Activated CD8-positive, alpha-beta memory T cell treated with anti-CD3 and anti-CD28 coated beads for 1 hour (primary cell): ENCODE results near the gene AZIN2.
"Not testable (repeated sequence)": the region's sequence is repeated elsewhere in the genome, so short reads cannot be mapped to it uniquely, and the experiment has no call there.

ENCODE experiments used
- DNase-seq, 2 donors: peaks; one replicate each; pipeline ENCODE4 v3.0.0-alpha.2; 2020; ENCODE audit warnings: low read depth in 1 of 2; ENCODE audit errors: extremely low read depth in 1 of 2

AZIN2 gene

DNA sequence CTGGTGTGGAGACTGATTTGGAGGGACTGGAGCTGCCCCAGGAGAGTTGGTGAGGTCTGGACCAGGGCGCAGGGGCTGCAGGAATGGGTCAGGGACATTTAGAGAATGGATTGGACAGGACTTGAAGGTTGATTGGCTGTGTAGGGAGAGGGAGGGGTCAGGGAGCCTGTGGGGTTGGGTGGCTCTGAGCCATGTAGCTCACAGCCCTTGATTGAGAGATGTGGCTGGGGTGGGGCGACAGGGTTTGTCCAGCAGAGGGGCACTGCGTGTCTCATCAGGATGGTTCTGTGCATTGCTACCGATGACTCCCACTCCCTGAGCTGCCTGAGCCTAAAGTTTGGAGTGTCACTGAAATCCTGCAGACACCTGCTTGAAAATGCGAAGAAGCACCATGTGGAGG lies 12.1 kb downstream of the AZIN2 start:
- no peak for DNase-seq

- DNase-seq = no peak
Observed at GRCh38 chr1:33094486-33094885, 13.5 kb downstream of the AZIN2 start.

- DNase-seq = no peak
Observed at GRCh38 chr1:33094971-33095604, 14.1 kb downstream of the AZIN2 start.

- DNase-seq = no peak
Observed at GRCh38 chr1:33096363-33097005, 15.5 kb downstream of the AZIN2 start.

- DNase-seq = no peak
Observed at GRCh38 chr1:33097137-33097611, 16.2 kb downstream of the AZIN2 start.

DNA sequence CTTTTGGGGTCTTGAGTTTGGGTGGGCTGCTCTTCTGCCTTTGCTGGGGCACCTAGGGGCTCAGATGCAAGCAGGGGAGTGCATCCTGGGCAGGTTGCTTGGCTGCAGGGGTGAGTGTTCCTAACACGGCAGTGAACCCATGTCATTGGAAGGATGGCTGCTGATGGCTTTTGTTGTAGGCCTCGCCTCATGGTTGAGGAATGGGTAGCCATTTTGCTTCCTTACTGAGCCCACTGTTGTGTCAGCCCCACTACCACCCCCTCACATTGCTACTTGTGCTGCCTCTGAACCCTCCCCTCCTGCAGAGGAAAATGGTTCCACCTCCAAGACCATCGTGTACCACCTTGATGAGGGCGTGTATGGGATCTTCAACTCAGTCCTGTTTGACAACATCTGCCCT lies 16.8 kb downstream of the AZIN2 start:
- no peak for DNase-seq

DNA sequence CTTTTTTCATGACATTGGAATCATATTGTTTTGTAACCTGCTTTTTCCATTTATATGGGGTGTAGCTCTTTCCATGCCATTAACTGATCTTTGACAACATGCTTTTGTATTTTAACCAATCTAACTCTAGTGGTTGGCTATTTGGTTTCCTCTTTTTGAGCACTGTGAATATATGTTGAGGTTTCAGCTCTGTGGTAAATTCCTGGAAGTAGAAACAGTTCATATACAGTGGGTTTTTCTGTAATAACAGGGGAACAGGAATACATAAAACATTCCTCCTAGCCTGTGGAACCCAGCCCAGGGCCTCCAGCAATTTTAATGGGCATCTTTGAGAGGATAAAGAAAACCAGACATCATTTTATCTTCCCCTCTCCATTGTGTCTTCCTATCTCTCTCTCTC lies 17.4 kb downstream of the AZIN2 start:
- DNase-seq = no peak

DNA sequence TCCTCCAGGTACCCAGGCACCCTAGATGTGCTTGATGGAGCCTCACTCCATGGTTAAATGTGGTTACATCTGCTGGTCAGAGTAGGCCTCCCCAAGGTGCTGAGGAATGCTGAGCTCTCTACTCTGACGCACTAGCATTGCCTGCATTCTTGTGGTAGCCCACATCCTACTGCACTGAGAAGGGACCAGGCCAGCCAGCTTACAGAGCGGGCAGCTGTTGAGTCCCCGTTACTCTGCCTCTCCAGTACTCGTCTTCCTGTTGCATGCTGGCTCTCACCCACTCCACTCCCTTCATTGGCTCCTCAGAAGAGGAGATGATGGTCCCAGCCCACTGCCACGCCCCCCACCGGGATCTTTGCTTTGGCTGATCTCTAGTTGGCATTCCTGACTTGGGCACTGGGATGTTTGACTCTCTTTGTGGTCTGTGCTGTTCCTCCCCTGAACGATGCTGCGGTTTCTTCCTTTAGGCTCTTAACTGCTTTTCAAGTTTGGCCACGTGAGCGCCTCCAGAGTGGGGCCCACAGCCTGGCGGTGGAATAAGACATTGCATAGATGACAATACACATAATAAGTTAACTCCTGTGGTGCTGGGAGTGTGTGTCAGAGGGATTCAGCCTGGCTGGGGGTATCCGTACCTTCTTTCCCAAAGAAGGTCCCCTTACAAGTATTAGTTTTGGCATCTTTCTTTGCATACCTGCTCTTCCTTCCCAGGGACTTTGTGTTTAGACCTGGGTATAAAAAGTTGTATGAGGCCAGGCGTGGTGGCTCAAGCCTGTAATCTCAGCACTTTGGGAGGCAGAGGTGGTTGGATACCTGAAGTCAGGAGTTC lies 18.6 kb downstream of the AZIN2 start:
- peak; percentile 39 to 40 for DNase-seq

- DNase-seq = not testable (repeated sequence)
Observed at GRCh38 chr1:33100119-33100415, 19.1 kb downstream of the AZIN2 start.

DNA sequence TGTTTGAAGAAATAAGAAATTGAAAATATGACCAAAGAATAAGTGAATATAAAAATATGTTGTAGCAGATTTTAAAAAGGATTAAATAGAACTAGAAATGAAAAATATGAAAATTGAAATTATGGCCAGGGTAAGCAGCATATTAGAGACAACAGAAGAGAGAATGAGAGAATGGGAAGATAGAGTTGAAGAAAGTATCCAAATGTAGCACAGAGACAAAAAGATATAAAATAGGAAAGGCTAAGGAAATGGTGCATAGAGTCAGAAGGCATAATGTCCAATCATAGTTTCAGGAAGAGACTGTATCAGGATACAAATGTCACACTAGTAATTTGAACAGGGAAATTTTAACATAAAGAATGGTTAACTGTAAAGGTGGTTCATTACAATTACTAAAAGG lies 29.5 kb downstream of the AZIN2 start:
- no peak for DNase-seq

- no peak for DNase-seq
Observed at GRCh38 chr1:33111965-33112364, 31.0 kb downstream of the AZIN2 start.

- no peak for DNase-seq
Observed at GRCh38 chr1:33117440-33118085, 36.6 kb downstream of the AZIN2 start.

- no peak for DNase-seq
Observed at GRCh38 chr1:33118274-33118673, 37.3 kb downstream of the AZIN2 start.

GRCh38 chr1:33119050-33119449 lies 38.1 kb downstream of the AZIN2 start:
- no peak for DNase-seq

- no peak for DNase-seq
Observed at GRCh38 chr1:33119532-33120217, 38.7 kb downstream of the AZIN2 start.

DNA sequence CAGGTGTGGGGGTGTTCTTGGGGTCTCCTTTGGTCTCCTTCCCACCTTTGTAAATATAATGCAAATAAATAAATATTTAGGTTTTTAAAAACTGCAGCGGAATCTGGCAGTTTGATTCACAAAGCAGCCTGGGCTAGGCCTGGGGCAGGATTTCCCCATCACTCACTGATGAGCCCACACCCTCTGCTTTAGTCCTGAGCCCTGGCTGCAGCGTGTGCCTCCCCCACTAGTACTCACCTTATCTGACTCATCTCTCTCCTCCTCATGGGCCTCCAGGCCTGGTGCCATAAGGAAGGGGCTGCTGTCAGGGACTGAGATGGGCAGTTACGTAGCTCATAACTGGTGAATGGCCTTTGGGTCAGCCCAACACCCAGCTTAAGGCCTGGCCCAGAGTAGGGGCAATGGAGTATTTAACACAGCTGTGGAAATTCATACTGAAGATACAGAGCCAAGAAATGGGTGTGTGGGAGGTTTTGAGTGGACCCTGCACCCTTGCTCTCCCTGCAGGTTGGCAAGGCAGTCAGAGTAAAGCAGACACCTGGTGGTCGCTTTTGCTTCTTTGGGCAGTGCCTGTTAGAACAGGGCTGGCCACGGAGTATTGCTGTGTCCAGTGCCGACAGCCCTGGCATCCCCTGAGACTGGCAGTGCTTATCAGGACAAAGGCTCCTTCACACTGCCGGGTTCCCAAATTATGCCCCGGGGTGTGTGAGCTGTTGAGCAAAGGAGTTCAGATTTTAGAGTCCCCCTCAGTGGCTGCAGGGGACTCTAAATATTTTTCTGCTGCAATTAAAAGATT lies 39.7 kb downstream of the AZIN2 start:
- DNase-seq = no peak

- no peak for DNase-seq
Observed at GRCh38 chr1:33121728-33122127, 40.8 kb downstream of the AZIN2 start.

DNA sequence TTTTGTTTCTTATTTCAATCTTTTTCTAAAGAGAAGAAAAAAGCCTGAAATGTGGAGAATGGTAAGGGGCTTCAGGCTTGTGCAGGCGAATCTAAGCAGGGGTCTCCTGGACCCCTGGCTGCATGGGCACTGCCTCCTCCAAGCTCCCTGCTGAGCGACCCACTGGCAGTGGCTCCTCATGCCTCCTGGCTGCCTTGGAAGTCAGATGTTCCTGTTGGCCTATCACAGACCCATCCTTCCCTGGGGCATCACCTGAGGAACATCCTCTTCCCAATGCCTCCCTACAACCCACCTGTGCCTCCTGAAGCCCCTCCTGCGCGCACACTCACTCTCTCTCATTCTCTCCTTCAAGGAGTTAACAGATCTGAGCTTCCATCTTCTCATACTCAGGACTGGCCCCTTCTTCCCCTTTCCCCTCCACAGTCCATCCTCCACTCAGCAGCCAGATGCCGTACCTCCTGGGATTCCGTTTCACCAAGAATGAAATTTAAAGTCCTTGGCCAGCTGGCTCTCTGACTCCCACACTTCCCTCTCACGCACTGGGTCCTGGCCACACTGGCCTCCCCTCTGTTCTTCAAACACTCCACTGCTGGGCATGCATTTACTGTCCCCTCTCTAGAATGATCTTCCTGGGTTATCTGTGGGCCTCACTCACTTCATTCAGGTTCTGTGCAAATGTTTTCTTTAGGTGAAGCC lies 41.7 kb downstream of the AZIN2 start:
- DNase-seq = no peak

GRCh38 chr1:33123266-33123665 lies 42.3 kb downstream of the AZIN2 start:
- DNase-seq = no peak

GRCh38 chr1:33124647-33125046 lies 43.7 kb downstream of the AZIN2 start:
- not testable (repeated sequence) for DNase-seq
